Neural progenitor cell (in vitro differentiated cells): ENCODE measurements around the gene NOVA2. TPM values are rescaled to one million over a fixed set of nuclear protein-coding genes. Genes with fewer than 3 reads are reported as not detected.

Experiments used
- DNase-seq: peaks from one replicate; pipeline ENCODE4 v3.0.0-alpha.2; 2016; ENCODE audit warnings: low spot score
- H2AFZ ChIP-seq: fragments of 200-600 bp; sonication (generic); replicated peaks from 2 replicates; pipeline ENCODE4 v1.6.1; 2016; ENCODE audit warnings: antibody characterized with exemption
- H3F3A ChIP-seq: fragments of 200-600 bp; sonication (generic); 2 replicates; pipeline ENCODE4 v1.6.1; 2016; ENCODE audit warnings: antibody characterized with exemption, low read depth
- H3K27ac ChIP-seq: fragments of 200-600 bp; sonication (generic); 2 replicates; pipeline ENCODE4 v1.5.1; 2016; ENCODE audit warnings: mild to moderate bottlenecking
- H3K27me3 ChIP-seq: fragments of 200-600 bp; sonication (generic); 2 replicates; pipeline ENCODE4 v1.6.1; 2016; ENCODE audit warnings: mild to moderate bottlenecking, moderate library complexity
- H3K36me3 ChIP-seq: fragments of 200-600 bp; sonication (generic); 2 replicates; pipeline ENCODE4 v1.5.1; 2016
- H3K4me1 ChIP-seq: fragments of 200-600 bp; sonication (generic); 2 replicates; pipeline ENCODE4 v1.6.1; 2016; ENCODE audit warnings: mixed run types
- H3K4me2 ChIP-seq: fragments of 200-600 bp; sonication (generic); 2 replicates; pipeline ENCODE4 v1.6.1; 2016
- H3K4me3 ChIP-seq: fragments of 200-600 bp; sonication (generic); 2 replicates; pipeline ENCODE4 v1.5.1; 2016
- H3K79me2 ChIP-seq: fragments of 200-600 bp; sonication (generic); 2 replicates; pipeline ENCODE4 v1.6.1; 2016; ENCODE audit warnings: low read depth
- H3K9ac ChIP-seq: fragments of 200-600 bp; sonication (generic); 2 replicates; pipeline ENCODE4 v1.6.1; 2016
- H3K9me3 ChIP-seq: fragments of 200-600 bp; sonication (generic); 2 replicates; pipeline ENCODE4 v1.5.1; 2016; ENCODE audit warnings: low read depth
- H4K20me1 ChIP-seq: fragments of 200-600 bp; sonication (generic); 2 replicates; pipeline ENCODE4 v1.6.1; 2016; ENCODE audit warnings: low read depth
- H3K27ac Mint-ChIP-seq: 3 replicates; pipeline ENCODE4 v1.8.0; 2021; ENCODE audit warnings: mixed read lengths
- H3K27me3 Mint-ChIP-seq: 2 replicates; pipeline ENCODE4 v1.8.0; 2022; ENCODE audit warnings: low read depth, mild to moderate bottlenecking, inconsistent platforms, moderate library complexity, mixed read lengths; ENCODE audit not compliant: insufficient read depth
- H3K36me3 Mint-ChIP-seq: 3 replicates; pipeline ENCODE4 v1.8.0; 2021; ENCODE audit warnings: mixed read lengths
- H3K4me1 Mint-ChIP-seq: 3 replicates; pipeline ENCODE4 v1.8.0; 2021; ENCODE audit warnings: mixed read lengths
- H3K4me3 Mint-ChIP-seq: 3 replicates; pipeline ENCODE4 v1.8.0; 2021; ENCODE audit warnings: mild to moderate bottlenecking, moderate library complexity, mixed read lengths
- H3K9me3 Mint-ChIP-seq: 3 replicates; pipeline ENCODE4 v1.8.0; 2020; ENCODE audit warnings: mixed read lengths
- EZH2 ChIP-seq: fragments of 200-600 bp; sonication (generic); IDR thresholded peaks from 2 replicates; pipeline ENCODE4 v1.6.1; 2017; ENCODE audit warnings: antibody characterized with exemption, mild to moderate bottlenecking, moderate library complexity
- EZH2phosphoT487 ChIP-seq: fragments of 200-600 bp; sonication (generic); IDR thresholded peaks from 2 replicates; pipeline ENCODE4 v1.6.1; 2017; ENCODE audit warnings: antibody characterized with exemption
- total RNA-seq: library from RNA; depleted of rRNA; stranded (reverse); fragments of >200 nt; gene quantifications from 2 replicates; pipeline ENCODE4 v1.2.3, GENCODE V29; 2015; ENCODE audit warnings: low replicate concordance
- TF ChIP-seq, protein P1 (sequence below): fragments of 200-600 bp; sonication (generic); IDR thresholded peaks from 2 replicates; pipeline ENCODE4 v1.5.1; 2017; ENCODE audit warnings: antibody characterized with exemption, mild to moderate bottlenecking

NOVA2 gene
- total RNA-seq, 1 donor from 2014 or later = 3.9 TPM

DNA sequence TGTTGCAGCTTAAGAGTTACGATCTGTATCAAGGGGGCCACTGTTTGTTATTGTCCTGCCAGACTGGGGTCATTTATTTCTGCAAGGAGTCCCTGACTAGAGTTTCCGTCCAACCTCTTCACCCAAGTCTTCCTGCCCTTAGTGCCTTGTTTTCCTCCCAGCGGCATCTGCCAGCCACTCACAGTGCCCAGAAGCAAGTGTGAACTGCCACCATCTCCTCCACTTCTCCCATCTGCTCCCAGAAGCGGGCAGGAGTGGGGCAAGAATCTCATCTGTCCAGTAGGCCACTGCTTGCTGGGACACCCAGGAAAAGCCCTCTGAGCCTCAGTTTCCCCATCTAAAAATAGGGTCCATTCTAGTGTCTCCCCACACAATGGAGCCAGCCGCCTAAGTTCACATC lies 4.0 kb downstream of the NOVA2 start:
- Mint-ChIP-seq H3K4me1 (peaks cover 34% of the 10 kb centered on the region), H3K27ac (no peak overlapping the region), H3K4me3 (no peak overlapping the region), H3K27me3 (peaks cover 6% of the 10 kb centered on the region), H3K36me3 (peaks cover 22% of the 10 kb centered on the region), H3K9me3 (no peaks in the 10 kb centered on the region)
- H4K20me1 ChIP-seq = peaks cover 28% of the 10 kb centered on the region
- no peaks in the 10 kb centered on the region for H3K36me3 ChIP-seq
- H3K9me3 ChIP-seq = no peaks in the 10 kb centered on the region
- no peaks in the 10 kb centered on the region for H3K4me1 ChIP-seq
- no peaks in the 10 kb centered on the region for H3K79me2 ChIP-seq
- H3K27ac ChIP-seq = no peak overlapping the region
- H3K27me3 ChIP-seq = peaks cover 32% of the 10 kb centered on the region
- no peak overlapping the region for H3K4me3 ChIP-seq
- H3K9ac ChIP-seq = no peak overlapping the region
- no peak for DNase-seq
- H3K4me2 ChIP-seq = no peak overlapping the region
- H3F3A ChIP-seq = peaks cover 24% of the 10 kb centered on the region
- TF ChIP-seq EZH2 (no peak), EZH2phosphoT487 (no peak)
- TF ChIP-seq, protein P1, sequence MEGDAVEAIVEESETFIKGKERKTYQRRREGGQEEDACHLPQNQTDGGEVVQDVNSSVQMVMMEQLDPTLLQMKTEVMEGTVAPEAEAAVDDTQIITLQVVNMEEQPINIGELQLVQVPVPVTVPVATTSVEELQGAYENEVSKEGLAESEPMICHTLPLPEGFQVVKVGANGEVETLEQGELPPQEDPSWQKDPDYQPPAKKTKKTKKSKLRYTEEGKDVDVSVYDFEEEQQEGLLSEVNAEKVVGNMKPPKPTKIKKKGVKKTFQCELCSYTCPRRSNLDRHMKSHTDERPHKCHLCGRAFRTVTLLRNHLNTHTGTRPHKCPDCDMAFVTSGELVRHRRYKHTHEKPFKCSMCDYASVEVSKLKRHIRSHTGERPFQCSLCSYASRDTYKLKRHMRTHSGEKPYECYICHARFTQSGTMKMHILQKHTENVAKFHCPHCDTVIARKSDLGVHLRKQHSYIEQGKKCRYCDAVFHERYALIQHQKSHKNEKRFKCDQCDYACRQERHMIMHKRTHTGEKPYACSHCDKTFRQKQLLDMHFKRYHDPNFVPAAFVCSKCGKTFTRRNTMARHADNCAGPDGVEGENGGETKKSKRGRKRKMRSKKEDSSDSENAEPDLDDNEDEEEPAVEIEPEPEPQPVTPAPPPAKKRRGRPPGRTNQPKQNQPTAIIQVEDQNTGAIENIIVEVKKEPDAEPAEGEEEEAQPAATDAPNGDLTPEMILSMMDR = no peak
- no peak overlapping the region for H2AFZ ChIP-seq

DNA sequence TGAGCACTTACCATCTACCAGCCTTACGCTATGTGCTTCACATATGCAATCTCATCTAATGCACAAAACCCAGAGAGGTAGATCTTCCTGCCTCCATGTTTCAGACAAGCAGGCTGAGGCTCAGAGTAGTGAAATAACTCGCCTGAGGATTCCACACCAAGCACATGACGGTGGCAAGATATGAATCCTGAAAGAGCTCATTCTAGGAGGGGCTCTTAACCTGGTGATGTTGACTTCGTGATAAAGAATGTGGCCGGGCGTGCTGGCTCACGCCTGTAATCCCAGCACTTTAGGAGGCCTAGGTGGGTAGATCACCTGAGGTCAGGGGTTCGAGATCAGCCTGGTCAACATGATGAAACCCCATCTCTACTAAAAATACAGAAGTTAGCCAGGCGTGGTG lies 5.0 kb downstream of the NOVA2 start:
- no peak overlapping the region for H3K9ac ChIP-seq
- H3K9me3 ChIP-seq = no peaks in the 10 kb centered on the region
- H3K27me3 ChIP-seq = peaks cover 23% of the 10 kb centered on the region
- H2AFZ ChIP-seq = no peak overlapping the region
- no peak for TF ChIP-seq EZH2
- TF ChIP-seq, protein P1 = no peak
- TF ChIP-seq EZH2phosphoT487 = no peak
- H3K36me3 Mint-ChIP-seq = peaks cover 26% of the 10 kb centered on the region
- H3K4me2 ChIP-seq = no peak overlapping the region
- H3K4me3 ChIP-seq = no peak overlapping the region
- H3F3A ChIP-seq = peaks cover 17% of the 10 kb centered on the region
- H3K4me1 Mint-ChIP-seq = peaks cover 30% of the 10 kb centered on the region
- no peak for DNase-seq
- no peaks in the 10 kb centered on the region for H3K79me2 ChIP-seq
- peaks cover 29% of the 10 kb centered on the region for H4K20me1 ChIP-seq
- no peak overlapping the region for H3K27ac Mint-ChIP-seq
- H3K27ac ChIP-seq = no peak overlapping the region
- peaks cover 10% of the 10 kb centered on the region for H3K27me3 Mint-ChIP-seq
- H3K36me3 ChIP-seq = no peaks in the 10 kb centered on the region
- no peak overlapping the region for H3K4me3 Mint-ChIP-seq
- no peaks in the 10 kb centered on the region for H3K4me1 ChIP-seq
- no peaks in the 10 kb centered on the region for H3K9me3 Mint-ChIP-seq

DNA sequence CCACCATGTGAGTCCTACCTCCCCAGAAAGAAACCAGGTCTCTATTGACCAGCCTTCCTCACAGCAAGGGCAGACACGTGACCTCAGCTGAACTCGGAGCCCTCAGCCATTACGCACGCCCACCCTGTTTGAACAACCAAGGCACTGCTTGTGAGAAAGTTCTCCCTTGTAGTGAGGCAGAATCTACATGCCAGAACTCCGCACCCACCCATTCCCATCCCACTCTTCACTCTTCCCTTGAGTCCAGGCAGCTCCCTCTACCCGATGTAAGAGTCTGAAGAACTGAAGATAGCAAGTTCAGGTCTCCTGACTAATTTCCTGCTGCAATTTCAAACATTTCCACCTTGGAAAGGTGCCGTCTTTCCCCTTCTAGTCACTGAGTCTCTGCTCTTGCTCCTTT lies 6.4 kb downstream of the NOVA2 start:
- H3K4me1 Mint-ChIP-seq = peaks cover 27% of the 10 kb centered on the region
- H3K27ac Mint-ChIP-seq = no peak overlapping the region
- TF ChIP-seq EZH2phosphoT487 (no peak), EZH2 (no peak)
- TF ChIP-seq, protein P1 = no peak
- peaks cover 13% of the 10 kb centered on the region for H3K27me3 ChIP-seq
- peaks cover 8% of the 10 kb centered on the region for H3K27me3 Mint-ChIP-seq
- H3K36me3 Mint-ChIP-seq = peaks cover 30% of the 10 kb centered on the region
- H3K9me3 ChIP-seq = no peaks in the 10 kb centered on the region
- no peaks in the 10 kb centered on the region for H3K4me1 ChIP-seq
- no peaks in the 10 kb centered on the region for H3K79me2 ChIP-seq
- H3F3A ChIP-seq = peaks cover 12% of the 10 kb centered on the region
- no peak for DNase-seq
- H3K27ac ChIP-seq = no peak overlapping the region
- no peaks in the 10 kb centered on the region for H3K9me3 Mint-ChIP-seq
- no peak overlapping the region for H3K4me3 Mint-ChIP-seq
- H3K9ac ChIP-seq = no peak overlapping the region
- H3K36me3 ChIP-seq = no peaks in the 10 kb centered on the region
- no peak overlapping the region for H3K4me3 ChIP-seq
- H2AFZ ChIP-seq = no peak overlapping the region
- H3K4me2 ChIP-seq = no peak overlapping the region
- H4K20me1 ChIP-seq = peaks cover 24% of the 10 kb centered on the region
